T-helper 1 cell treated with Interleukin-12 subunit alpha and Interleukin-12 subunit beta and Interleukin-4 antibody, amounts not matched to agents 30 ng/mL and 1 ng/mL, for 36 hours (primary cell): ENCODE results near the gene RPL37A. TPM values are rescaled to one million over a fixed set of nuclear protein-coding genes. Genes with fewer than 3 reads are reported as not detected.

Source experiments
- intact Hi-C: fragments of 100-400 bp; cut with micrococcal nuclease; formaldehyde crosslinking; loops from one replicate; pipeline ENCODE4 v1.15.1; 2024
- total RNA-seq: library from RNA; stranded (reverse); gene quantifications from 2 replicates; pipeline ENCODE4 v1.2.3, GENCODE V29; 2022

RPL37A gene
- total RNA-seq, 1 donor from 2014 or later: 1,808 TPM

GRCh38 chr2:216545359-216545758, 46.7 kb downstream of the RPL37A start:
- intact Hi-C loops: no loop called here

GRCh38 chr2:216546241-216546640, 47.6 kb downstream of the RPL37A start:
- intact Hi-C loops: no loop called here

DNA sequence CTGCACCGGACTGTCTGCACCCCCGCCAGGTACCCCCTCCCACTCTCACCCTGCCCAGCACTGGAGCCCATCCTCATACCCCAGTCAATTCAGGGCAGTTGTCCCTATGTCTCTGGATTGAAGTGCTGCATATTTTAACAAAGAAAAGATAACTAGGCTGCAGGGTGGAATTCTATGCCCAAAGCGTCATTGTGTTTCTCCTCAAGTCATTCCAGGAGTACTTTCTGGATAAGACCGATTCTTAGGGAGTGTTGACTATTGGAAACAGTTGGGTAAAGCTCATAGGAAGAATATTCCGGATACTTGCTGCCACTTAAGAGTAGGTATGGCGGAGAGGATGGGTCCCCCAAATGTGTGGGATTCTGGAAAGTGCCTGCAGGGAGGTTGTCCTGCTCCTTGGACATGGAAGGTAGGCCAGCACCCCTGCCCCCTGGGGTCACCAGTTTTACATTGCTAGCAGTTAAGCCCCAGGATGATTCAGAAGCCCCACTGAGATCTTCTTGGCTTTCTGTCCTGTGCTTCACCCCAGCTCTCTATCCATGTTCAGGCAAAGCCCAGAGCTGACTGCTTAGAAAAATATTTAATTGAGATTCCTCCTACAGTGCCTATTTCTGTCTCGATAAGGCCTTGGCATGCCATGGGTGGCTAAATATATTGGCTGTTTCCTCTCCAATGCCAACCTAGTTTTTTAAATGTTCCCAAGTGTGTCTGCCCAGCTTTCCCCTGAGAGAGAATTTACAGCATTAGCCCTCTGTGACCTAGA, 48.2 kb downstream of the RPL37A start:
- intact Hi-C loops: no loop called here

DNA sequence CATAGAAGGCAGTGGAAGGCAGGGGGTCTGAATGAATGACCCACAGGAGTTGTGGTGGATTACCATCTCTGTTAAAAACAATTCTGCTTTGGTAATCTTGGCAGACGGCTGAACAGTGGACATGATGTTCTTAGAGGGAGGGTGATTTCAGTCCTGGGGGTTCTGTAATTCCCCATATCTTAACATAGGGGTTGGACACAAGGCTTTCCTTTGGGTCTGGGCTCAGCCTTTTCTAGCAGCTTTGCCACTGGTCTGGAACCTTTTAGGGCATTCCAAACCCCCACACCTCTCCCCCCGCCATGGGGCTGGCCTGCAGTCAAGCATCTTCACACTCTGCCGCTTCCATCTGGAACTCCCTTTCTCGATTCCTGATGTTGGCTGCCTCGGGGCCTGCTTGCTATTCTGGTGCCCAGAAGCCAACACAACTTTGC, 50.3 kb downstream of the RPL37A start:
- intact Hi-C loops: no loop called here

- intact Hi-C loops: no loop called here
Observed at GRCh38 chr2:216549926-216550690, 51.5 kb downstream of the RPL37A start.

DNA sequence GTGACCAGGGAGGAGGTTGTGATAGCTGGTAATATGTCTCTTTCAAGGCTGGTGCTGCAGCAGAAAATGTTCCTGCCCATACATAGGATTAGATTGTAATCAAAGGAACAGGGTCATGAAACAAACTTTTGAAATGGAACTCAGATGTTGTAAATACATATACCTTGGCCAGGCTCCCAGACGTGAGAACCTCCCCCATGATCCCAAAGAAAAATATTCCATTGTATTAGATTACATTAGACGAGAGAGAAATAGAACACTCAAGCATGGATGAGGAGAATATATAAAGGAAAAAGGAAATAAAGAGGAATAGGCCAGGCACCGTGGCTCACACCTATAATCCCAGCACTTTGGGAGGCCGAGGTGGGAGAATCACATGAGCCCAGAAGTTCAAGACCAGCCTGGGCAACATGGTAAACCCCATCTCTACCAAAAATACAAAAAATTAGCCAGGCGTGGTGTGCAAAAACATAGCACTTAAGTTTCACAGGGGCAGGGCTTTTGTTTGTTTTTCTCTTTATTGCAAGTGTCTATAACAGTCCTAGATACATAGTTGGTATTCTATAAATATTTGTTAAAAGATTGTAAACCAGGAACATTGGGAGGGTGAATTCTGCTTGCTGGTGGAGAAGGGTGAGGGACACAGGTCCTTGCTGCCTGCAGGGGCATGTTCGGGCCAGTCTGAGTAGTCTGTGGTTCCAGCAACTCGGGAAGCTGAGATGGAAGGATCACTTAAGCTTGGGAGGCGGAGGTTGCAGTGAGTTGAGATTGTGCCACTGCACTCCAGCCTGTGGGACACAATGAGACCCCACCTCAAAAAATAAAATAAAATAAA, 52.8 kb downstream of the RPL37A start:
- intact Hi-C loops: no loop called here

- intact Hi-C loops: no loop called here
Observed at GRCh38 chr2:216553093-216553478, 54.4 kb downstream of the RPL37A start.

Other genes starting within 250 kb of the RPL37A start
- not detected in 2 replicates for gene MARCHF4, start 126.4 kb upstream of the RPL37A start, total RNA-seq
- 28.5 and 29.6 TPM in 2 replicates for gene SMARCAL1, start 86.4 kb upstream of the RPL37A start, total RNA-seq
- gene IGFBP2, start 134.6 kb downstream of the RPL37A start, total RNA-seq: 10.1 and 11.3 TPM in 2 replicates
- not detected in 2 replicates for gene IGFBP5, start 196.7 kb downstream of the RPL37A start, total RNA-seq